Activated CD4-positive, alpha-beta T cell treated with anti-CD3 and anti-CD28 coated beads for 48 hours (primary cell): Measurements from ENCODE around the gene SMIM24.

ENCODE experiments used
- DNase-seq: peaks from one replicate; pipeline ENCODE4 v3.0.0-alpha.2; 2020

SMIM24 gene

GRCh38 chr19:3470500-3471128 lies 9.7 kb downstream of the SMIM24 start:
- DNase-seq: no peak

DNA sequence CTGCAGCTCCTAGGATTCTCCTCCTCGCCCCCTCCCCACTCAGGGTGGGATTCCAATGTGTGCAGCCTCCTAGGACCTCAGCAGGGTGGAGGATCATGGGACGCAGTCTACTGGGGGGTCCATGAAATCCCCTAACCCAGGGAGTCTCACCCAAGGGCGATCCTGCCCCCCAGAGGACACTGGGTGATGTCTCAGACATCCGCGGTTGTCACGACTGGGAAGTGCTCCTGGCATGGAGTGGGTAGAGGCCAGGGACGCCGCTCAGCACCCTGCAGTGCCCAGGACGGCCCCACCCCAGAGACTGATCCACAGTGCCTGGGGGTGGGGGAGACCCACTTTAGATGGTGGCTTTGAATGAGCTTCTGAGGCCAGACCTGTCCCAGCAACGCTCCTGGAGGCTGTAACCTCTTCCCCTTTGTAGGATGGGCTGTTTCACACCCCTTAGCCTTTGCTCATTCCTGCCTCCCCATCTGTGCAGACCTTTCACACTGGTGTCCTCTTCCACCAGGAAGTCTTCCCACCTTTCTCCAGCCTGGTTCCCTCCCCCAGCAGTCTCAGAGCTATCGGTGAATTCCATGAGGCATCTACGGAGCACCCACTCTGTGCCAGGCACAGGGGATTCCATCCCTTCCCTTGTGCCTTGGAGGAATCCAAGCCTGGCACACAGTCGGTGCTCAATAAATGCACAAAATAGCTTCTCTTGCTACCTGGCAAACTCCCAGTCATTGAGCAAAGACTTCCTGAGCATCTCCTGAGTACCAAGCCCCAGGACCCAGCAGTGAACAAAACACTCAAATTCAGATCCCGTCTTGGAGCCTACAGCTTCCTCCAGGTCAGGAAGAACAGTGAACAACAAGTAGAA lies 10.5 kb downstream of the SMIM24 start:
- no peak for DNase-seq

- no peak for DNase-seq
These were observed 12.1 kb downstream of the SMIM24 start for GRCh38 chr19:3468211-3468610.

- DNase-seq: no peak
These were observed 12.7 kb downstream of the SMIM24 start for GRCh38 chr19:3467437-3468198.

GRCh38 chr19:3466635-3467034 lies 13.7 kb downstream of the SMIM24 start:
- no peak for DNase-seq

GRCh38 chr19:3465552-3465951 lies 14.8 kb downstream of the SMIM24 start:
- no peak for DNase-seq

DNA sequence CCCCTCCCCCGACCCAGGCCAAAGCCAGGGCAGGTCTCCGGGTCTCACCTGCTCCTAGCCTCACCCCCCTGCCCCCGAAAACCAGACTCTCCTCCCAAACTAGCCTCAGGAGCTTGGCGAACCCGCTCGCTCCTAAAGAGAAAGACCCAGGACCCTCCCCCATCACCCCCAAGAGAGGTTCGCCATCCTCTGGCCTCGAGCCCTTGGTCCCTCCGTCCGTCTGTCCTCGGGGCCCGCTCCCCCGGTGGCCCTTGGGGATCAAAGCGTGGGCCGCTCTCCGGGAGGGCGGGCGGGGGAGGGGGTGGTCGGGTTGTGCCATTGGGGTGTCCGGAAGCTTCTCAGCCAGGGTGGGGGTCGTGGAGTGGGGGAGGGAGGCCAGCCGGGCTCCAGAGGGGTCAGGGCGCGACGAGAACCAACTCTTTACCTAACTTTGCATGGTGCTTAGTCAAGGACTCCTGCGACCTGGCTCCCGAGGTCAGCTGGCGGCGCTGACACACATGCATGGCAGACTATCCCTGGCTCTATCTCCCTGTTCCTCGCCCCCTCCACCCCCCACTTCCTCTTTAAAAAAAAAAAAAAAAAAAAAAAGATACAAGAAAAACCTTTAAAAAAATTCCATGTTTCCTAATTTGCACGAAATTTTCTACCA lies 15.6 kb downstream of the SMIM24 start:
- no peak for DNase-seq

- no peak for DNase-seq
These were observed 16.4 kb downstream of the SMIM24 start for GRCh38 chr19:3463714-3464586.

- no peak for DNase-seq
These were observed 17.2 kb downstream of the SMIM24 start for GRCh38 chr19:3462991-3463713.

DNA sequence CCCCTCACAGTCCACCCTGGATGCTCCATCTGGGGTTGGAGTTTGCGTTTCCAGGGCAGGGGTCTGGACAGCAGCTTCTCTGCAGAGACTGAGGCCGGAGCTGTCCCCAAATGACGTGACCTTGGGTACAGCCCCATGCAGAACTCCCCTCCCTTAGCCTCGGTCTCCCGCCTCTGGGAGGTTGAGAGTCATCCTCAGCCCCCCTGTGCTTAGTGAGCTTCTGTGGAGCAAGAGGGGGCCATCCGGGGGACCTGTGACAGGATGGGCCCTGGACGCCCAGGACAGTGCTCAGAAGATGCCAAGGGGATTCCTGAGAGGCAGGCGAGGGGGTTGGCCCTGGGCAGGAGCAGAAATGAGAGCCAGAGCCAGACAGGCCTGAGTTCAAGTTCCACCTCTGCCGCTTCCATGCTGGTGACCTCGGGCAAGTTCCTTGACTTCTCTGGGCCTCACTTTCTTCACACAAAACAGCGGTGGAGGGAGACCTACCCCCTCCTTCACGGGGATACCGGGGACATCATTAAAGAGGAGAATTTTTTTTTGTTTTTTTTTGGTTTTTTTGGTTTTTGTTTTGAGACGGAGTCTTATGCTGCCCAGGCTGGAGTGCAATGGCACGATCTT lies 20.3 kb downstream of the SMIM24 start:
- DNase-seq: no peak

DNA sequence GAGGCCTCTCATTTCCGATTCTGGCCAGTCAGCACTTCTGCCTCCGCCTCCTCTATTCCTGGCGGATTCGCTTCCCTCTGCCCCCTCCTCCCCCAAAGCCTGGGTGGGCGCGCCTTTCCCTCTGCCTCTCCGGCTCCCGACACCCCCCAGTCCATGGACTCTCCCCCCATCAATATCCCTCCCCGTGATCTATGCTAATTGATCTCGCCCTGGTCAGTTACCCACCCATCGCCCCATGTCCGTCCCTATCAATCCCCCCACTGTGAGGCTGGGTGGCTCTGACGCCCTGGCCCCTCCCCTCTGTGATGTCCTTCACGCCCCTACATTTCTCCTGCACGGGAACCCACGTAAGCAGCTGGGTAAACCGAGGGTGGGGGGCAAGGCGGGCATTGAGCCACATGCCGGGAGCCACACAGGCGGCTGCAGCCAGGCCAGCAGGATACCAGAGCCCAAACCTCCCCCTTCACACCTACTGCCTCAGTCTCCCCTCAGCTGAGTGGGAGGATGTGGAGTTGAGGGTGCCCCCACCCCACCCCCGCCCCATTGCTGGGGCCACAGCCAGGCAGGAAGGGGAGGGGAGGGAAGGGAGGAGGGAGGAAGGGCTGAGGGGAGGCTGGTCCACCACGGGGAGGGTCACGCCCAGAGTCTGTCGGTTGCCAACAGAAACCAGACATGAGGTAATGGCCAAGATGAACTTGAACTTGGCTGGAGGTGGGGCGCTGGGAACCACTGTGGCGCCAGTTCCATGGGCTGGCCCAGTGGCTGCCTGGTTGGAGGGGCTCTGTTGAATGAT lies 21.0 kb downstream of the SMIM24 start:
- no peak for DNase-seq

GRCh38 chr19:3458229-3459088 lies 21.9 kb downstream of the SMIM24 start:
- no peak for DNase-seq

DNA sequence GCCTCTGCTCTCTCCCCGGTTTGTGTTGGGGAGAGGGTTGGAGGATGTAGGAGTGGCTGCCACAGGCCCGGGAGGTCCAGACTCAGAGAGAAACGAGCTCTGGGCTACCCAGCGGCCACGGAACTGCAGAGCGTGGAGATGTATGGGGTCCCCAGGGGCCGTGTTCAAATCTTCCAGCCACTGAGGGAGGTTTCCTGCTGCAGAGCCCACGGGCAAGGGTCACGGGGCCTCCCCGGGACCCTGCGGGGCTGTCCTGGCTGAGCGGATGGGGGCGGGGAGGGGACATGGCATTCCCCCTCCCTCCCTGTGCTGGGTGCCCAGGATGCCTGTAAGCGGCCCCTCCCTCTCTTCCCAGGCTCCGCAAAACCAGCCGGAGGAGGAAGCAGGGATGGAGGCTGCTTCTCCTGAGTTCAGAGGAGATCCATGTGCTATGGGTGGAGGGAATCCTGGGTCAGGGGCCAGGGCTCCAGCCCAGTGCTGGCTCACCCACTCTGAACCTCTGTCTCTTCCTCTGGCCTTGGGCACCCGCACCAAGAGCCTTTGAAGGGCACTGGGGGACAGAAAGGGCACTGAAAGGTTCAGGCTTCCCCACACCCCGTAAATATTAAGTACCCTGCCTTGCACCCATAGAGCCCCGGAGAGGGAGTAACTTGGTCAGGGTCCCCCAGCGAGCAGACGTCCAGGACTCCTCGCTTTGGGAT lies 22.6 kb downstream of the SMIM24 start:
- DNase-seq: no peak

GRCh38 chr19:3456925-3457527 lies 23.3 kb downstream of the SMIM24 start:
- no peak for DNase-seq

DNA sequence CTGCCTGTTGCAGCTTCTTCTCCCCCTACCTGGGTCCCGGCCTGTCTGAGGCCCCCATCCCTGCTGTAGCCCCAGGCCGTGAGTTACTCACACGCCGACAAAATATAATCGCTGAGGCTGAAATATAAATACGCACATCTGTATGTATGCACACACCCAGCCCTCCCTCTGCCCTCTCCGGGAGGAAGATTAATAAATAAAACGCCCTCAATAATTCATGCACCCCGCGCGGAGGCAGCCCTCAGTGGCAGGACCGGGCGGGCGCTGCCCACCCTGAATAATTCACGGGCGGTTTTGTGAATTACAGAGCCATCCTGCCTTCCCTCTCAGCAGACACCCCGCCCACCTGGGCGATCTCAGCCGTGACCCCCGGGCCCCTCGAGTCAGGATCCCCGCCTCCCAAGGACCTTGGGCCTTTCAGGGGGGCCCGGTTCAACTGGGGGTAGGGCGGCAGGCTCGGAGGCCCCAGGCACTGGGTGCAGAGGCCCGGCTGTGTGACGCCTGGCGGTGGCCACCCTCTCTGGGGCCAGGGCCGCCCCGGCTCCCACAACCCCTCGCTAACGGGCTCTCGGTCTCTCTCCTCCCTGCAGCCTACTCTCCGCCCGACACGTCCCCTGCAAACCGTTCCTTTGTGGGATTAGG lies 24.2 kb downstream of the SMIM24 start:
- DNase-seq: no peak

DNA sequence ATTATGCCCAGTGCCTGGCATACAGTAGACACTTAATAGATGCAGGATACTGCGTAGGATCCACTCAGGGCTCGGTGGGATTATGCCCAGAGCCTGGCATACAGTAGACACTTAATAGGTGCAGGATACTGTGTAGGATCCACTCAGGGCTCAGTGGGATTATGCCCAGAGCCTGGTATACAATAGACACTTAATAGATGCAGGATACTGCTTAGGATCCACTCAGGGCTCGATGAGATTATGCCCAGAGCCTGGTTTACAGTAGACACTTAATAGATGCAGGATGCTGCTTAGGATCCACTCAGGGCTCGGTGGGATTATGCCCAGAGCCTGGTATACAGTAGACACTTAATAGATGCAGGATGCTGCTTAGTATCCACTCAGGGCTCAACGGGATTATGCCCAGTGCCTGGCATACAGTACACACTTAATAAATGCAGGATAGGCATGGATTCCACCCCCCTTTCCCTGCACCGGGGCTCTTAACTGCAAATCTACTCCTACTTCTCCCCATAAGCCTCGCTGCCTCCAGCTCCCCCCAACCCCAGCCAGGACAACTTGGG lies 24.9 kb downstream of the SMIM24 start:
- DNase-seq: no peak
